HTERT RPE-1 (cell line): Measurements from ENCODE around the gene KRTAP20-3.

Experiments used
- in situ Hi-C: fragments of 300-500 bp; cut with MboI; formaldehyde crosslinking; loops from 4 replicates; pipeline ENCODE4 v1.14.3; 2020; ENCODE audit warnings: low sequenced_read_pairs

The KRTAP20-3 gene

DNA sequence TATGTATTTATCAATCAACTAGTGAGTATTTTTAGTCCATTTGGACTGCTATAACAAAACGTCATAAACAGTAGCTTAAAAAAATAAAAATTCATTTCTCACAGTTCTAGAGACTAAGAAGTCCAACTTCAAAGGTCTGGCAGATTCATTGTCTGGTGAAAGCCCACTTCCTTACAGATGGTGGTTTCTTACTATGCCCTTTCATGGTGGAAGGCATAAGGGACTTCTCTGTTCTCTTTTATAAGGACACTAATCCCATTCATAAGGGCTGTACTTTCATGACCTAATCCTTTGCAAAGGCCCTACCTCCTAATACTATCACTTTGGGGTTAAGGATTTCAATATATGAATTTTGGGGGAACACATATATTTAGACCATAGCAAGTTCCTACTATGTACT lies 37.9 kb downstream of the KRTAP20-3 start:
- in situ Hi-C loops = no loop called here

DNA sequence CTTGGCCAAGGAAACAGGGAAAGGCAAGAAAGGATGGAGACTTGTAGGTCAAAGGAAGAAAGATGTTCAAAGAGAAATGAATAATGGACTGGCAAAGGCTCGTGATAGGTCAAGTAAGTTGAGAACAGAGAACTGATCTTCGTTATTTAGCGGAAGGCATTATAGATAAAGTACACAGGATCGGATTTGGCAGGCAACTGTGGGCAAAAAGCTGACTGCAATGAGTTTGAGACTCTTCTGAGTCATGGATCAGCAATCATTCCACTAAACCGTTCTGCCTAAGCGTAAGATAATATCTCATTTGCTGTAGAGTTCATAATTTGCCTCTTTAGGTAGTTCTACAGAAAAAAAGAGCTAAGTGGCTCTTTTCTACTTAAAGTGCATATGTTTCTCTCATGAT lies 41.8 kb downstream of the KRTAP20-3 start:
- in situ Hi-C loops = no loop called here

DNA sequence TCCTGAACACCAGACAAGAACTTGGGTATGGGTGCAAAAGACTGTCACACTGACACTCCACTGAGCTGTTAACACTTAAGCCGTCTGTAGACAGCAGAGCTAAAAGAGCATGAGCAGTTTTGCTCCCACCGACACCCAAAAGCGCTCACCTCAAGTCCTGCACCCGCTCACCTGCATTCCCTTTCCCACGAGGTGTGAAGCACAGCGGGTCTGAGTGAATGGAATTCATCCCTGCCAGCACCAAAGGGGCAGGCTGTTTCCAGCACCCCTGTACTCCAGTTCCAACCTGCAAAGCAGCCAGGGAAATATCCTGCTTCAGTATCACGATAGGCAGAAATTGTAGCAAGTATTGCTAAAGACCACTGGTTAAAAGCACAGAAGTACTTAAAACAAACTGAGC lies 47.2 kb downstream of the KRTAP20-3 start:
- in situ Hi-C loops = no loop called here
